Activated CD8-positive, alpha-beta T cell treated with anti-CD3 and anti-CD28 coated beads for 36 hours (primary cell): ENCODE results near the gene NUDT1. TPM values are rescaled to one million over a fixed set of nuclear protein-coding genes. Genes with fewer than 3 reads are reported as not detected.

Experiments
- ATAC-seq: fragments of 200-7000 bp; cut with Tn5 transposase; one replicate; pipeline ENCODE4 v1.10.0; 2021; ENCODE audit warnings: mild to moderate bottlenecking, moderate library complexity
- CTCF ChIA-PET: fragments of 350-600 bp; sonication (Branson Sonifier 250); formaldehyde crosslinking; loops from one replicate; lab custom pipeline; 2021; ENCODE audit warnings: antibody characterized with exemption; lab: Charles Lee
- POLR2A ChIA-PET: fragments of 350-600 bp; sonication (Branson Sonifier 250); formaldehyde crosslinking; loops from one replicate; lab custom pipeline; 2021; ENCODE audit warnings: antibody characterized with exemption; lab: Charles Lee
- DNase-seq: peaks from one replicate; pipeline ENCODE4 v3.0.0-alpha.2; 2020
- H3K27ac Mint-ChIP-seq: one replicate; pipeline ENCODE4 v1.8.0; 2021; ENCODE audit warnings: mild to moderate bottlenecking, mixed read lengths
- H3K27me3 Mint-ChIP-seq: one replicate; pipeline ENCODE4 v1.8.0; 2021; ENCODE audit warnings: mixed read lengths
- H3K36me3 Mint-ChIP-seq: one replicate; pipeline ENCODE4 v1.8.0; 2021; ENCODE audit warnings: low read depth, mixed read lengths
- H3K4me1 Mint-ChIP-seq: one replicate; pipeline ENCODE4 v1.8.0; 2021; ENCODE audit warnings: low read depth, mixed read lengths
- H3K4me3 Mint-ChIP-seq: one replicate; pipeline ENCODE4 v1.8.0; 2021; ENCODE audit warnings: mild to moderate bottlenecking, moderate library complexity, mixed read lengths
- H3K9me3 Mint-ChIP-seq: one replicate; pipeline ENCODE4 v1.8.0; 2021; ENCODE audit warnings: mixed read lengths
- CTCF ChIP-seq: fragments of 200-600 bp; IDR thresholded peaks from one replicate; pipeline ENCODE4 v1.8.0; 2022; ENCODE audit warnings: antibody characterized with exemption, mild to moderate bottlenecking
- intact Hi-C: fragments of 100-400 bp; cut with micrococcal nuclease; formaldehyde crosslinking; loops from one replicate; pipeline ENCODE4 v1.10.0; 2022
- total RNA-seq, 2 experiments: library from RNA; stranded (reverse); gene quantifications; one replicate each; pipeline ENCODE4 v1.2.3, GENCODE V29; 2021

The NUDT1 gene
- total RNA-seq, 2 experiments from 2014 or later = 90.2 to 93.9 TPM

GRCh38 chr7:2280424-2280823 lies 38.4 kb downstream of the NUDT1 start:
- ChIA-PET POLR2A (no interaction called here), CTCF (interaction anchor here (0.7 kb wide), 1 partner anchor 188 kb away, joined by 3 read pairs; no protein-coding TSS in a partner anchor)
- Mint-ChIP-seq H3K36me3 (no peaks in the 10 kb centered on the region), H3K4me1 (no peaks in the 10 kb centered on the region), H3K27me3 (no peaks in the 10 kb centered on the region), H3K9me3 (no peaks in the 10 kb centered on the region), H3K4me3 (no peak overlapping the region), H3K27ac (no peak overlapping the region)
- no peak for TF ChIP-seq CTCF
- DNase-seq = no peak
- intact Hi-C loops = no loop called here
- ATAC-seq = no peak

- intact Hi-C loops = no loop called here
- Mint-ChIP-seq H3K4me3 (no peak overlapping the region), H3K27me3 (no peaks in the 10 kb centered on the region), H3K9me3 (no peaks in the 10 kb centered on the region), H3K36me3 (no peaks in the 10 kb centered on the region), H3K27ac (no peak overlapping the region), H3K4me1 (no peaks in the 10 kb centered on the region)
- ATAC-seq = no peak
- TF ChIP-seq CTCF = no peak
- POLR2A ChIA-PET = no interaction called here
- CTCF ChIA-PET = no interaction called here
- no peak for DNase-seq
These were observed 39.5 kb downstream of the NUDT1 start for GRCh38 chr7:2281541-2281940.

- H3K27me3 Mint-ChIP-seq = no peaks in the 10 kb centered on the region
- no peaks in the 10 kb centered on the region for H3K9me3 Mint-ChIP-seq
- intact Hi-C loops = no loop called here
- no peak overlapping the region for H3K27ac Mint-ChIP-seq
- POLR2A ChIA-PET = no interaction called here
- no peak for DNase-seq
- H3K4me3 Mint-ChIP-seq = no peak overlapping the region
- no peak for TF ChIP-seq CTCF
- no peak for ATAC-seq
- CTCF ChIA-PET = no interaction called here
- no peaks in the 10 kb centered on the region for H3K4me1 Mint-ChIP-seq
- no peaks in the 10 kb centered on the region for H3K36me3 Mint-ChIP-seq
These were observed 40.2 kb downstream of the NUDT1 start for GRCh38 chr7:2282185-2282751.

- CTCF ChIA-PET = no interaction called here
- intact Hi-C loops = no loop called here
- no peak for TF ChIP-seq CTCF
- Mint-ChIP-seq H3K36me3 (no peaks in the 10 kb centered on the region), H3K4me1 (no peaks in the 10 kb centered on the region), H3K9me3 (no peaks in the 10 kb centered on the region), H3K27ac (no peak overlapping the region), H3K27me3 (no peaks in the 10 kb centered on the region), H3K4me3 (no peak overlapping the region)
- ATAC-seq (no peak), DNase-seq (no peak)
- POLR2A ChIA-PET = no interaction called here
These were observed 41.0 kb downstream of the NUDT1 start for GRCh38 chr7:2283074-2283473.

GRCh38 chr7:2287745-2288144 lies 45.7 kb downstream of the NUDT1 start:
- ATAC-seq = no peak
- Mint-ChIP-seq H3K27ac (no peak overlapping the region), H3K4me3 (no peak overlapping the region), H3K4me1 (no peaks in the 10 kb centered on the region), H3K27me3 (no peaks in the 10 kb centered on the region), H3K36me3 (no peaks in the 10 kb centered on the region), H3K9me3 (no peaks in the 10 kb centered on the region)
- DNase-seq = no peak
- TF ChIP-seq CTCF = no peak
- CTCF ChIA-PET = no interaction called here
- intact Hi-C loops = no loop called here
- POLR2A ChIA-PET = no interaction called here
